Esophagus muscularis mucosa (tissue), 4 donors: Measurements from ENCODE around the gene NUP133. TPM values are rescaled to one million over a fixed set of nuclear protein-coding genes. Genes with fewer than 3 reads are reported as not detected.

ENCODE experiments used
- DNase-seq: peaks from one replicate; pipeline ENCODE4 v3.0.0-alpha.2; 2017; ENCODE audit errors: extremely low spot score
- H3K27ac ChIP-seq, 4 donors: fragments of 200-600 bp; sonication (generic); replicated peaks in 1 of 4; 1 replicate in 3 of 4; 2 replicates in 1 of 4; pipeline ENCODE4 v1.5.1; 2016 to 2019; ENCODE audit warnings: mild to moderate bottlenecking in 1 of 4
- H3K27me3 ChIP-seq, 4 donors: fragments of 200-600 bp; sonication (generic); one replicate each; pipeline versions ENCODE4 v1.5.1 to v1.6.0; 2016 to 2019
- H3K36me3 ChIP-seq, 4 donors: fragments of 200-600 bp; sonication (generic); one replicate each; pipeline ENCODE4 v1.5.1; 2016 to 2019
- H3K4me1 ChIP-seq, 4 donors: fragments of 200-600 bp; sonication (generic); one replicate each; pipeline ENCODE4 v1.5.1; 2016 to 2019
- H3K4me3 ChIP-seq, 4 donors: fragments of 200-600 bp; sonication (generic); 1 replicate in 2 of 4; 2 replicates in 2 of 4; pipeline ENCODE4 v1.5.1; 2016 to 2019; ENCODE audit warnings: mild to moderate bottlenecking in 4 of 4, moderate library complexity in 1 of 4
- H3K9me3 ChIP-seq, 4 donors: fragments of 200-600 bp; sonication (generic); 1 replicate in 3 of 4; 2 replicates in 1 of 4; pipeline ENCODE4 v1.5.1; 2016 to 2019
- EP300 ChIP-seq: sonication (generic); formaldehyde crosslinking; IDR thresholded peaks from one replicate; pipeline ENCODE4 v1.6.1; 2017; ENCODE audit warnings: antibody characterized with exemption
- POLR2A ChIP-seq: fragments of 450-650 bp; IDR thresholded peaks from one replicate; pipeline ENCODE4 v1.6.1; 2017; ENCODE audit warnings: antibody characterized with exemption, moderate library complexity, mild to moderate bottlenecking, low read depth
- POLR2AphosphoS5 ChIP-seq, 2 donors: sonication (generic); formaldehyde crosslinking; IDR thresholded peaks; one replicate each; pipeline ENCODE4 v1.6.1; 2017; ENCODE audit warnings: antibody characterized with exemption in 2 of 2
- WGBS: methylation state at CpG from one replicate; pipeline ENCODE4 v1.1.5; 2018; 5-methylcytosine and 5-hydroxymethylcytosine counted together
- intact Hi-C: fragments of 100-400 bp; cut with DNase I; formaldehyde crosslinking; loops from one replicate; pipeline ENCODE4 v1.15.1; 2023
- total RNA-seq, 4 donors: library from RNA; depleted of rRNA; stranded (reverse); fragments of >200 nt; gene quantifications; one replicate each; pipeline versions ENCODE4 v1.1.0 to v1.2.1, GENCODE V29; 2016
- TF ChIP-seq, protein P1 (sequence below), 3 experiments: fragments of 200-600 bp in 2 of 3; fragments of 450-650 bp in 1 of 3; sonication (generic) in 2 of 3; IDR thresholded peaks; one replicate each; pipeline ENCODE4 v1.5.1; 2017 to 2019; ENCODE audit warnings: antibody characterized with exemption in 3 of 3, mild to moderate bottlenecking in 2 of 3, moderate library complexity in 1 of 3

The NUP133 gene
- total RNA-seq, 4 donors from 2014 or later = 23.1 to 37.0 (median 24.3) TPM

DNA sequence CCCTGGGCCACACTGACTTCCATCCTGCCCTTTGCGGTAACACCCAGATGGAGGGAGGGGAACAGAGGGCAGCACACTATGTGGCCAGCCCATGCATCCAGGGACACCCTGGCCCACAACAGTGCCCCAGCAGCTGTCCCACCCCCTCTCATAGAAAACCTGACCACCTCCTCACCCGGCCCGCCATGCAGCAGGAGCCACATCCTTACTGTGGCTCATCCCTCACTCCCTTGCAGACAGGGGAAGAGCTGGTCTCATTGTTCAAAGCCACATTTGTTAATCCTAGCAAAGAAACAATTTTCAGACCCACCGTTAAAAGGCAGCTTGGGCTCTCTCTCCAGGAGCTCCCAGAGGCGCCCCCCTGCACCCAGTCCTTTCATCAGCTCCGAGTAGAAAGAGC, 23.2 kb upstream of the NUP133 start:
- intact Hi-C loops = no loop called here
- Histone ChIP-seq H3K36me3 (peaks cover 46 to 85% (median 79%) of the 10 kb centered on the region in 4 donors), H3K4me1 (peaks cover 0 to 5% (median 0%) of the 10 kb centered on the region in 4 donors), H3K9me3 (no peaks in the 10 kb centered on the region), H3K4me3 (no peak overlapping the region), H3K27me3 (no peaks in the 10 kb centered on the region), H3K27ac (no peak overlapping the region)
- TF ChIP-seq POLR2A (no peak), POLR2AphosphoS5 (IDR thresholded peaks at IDR 0.05) (no peak), EP300 (no peak)
- TF ChIP-seq, protein P1, sequence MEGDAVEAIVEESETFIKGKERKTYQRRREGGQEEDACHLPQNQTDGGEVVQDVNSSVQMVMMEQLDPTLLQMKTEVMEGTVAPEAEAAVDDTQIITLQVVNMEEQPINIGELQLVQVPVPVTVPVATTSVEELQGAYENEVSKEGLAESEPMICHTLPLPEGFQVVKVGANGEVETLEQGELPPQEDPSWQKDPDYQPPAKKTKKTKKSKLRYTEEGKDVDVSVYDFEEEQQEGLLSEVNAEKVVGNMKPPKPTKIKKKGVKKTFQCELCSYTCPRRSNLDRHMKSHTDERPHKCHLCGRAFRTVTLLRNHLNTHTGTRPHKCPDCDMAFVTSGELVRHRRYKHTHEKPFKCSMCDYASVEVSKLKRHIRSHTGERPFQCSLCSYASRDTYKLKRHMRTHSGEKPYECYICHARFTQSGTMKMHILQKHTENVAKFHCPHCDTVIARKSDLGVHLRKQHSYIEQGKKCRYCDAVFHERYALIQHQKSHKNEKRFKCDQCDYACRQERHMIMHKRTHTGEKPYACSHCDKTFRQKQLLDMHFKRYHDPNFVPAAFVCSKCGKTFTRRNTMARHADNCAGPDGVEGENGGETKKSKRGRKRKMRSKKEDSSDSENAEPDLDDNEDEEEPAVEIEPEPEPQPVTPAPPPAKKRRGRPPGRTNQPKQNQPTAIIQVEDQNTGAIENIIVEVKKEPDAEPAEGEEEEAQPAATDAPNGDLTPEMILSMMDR (IDR thresholded peaks at IDR 0.05) = no peak
- WGBS = 90% methylated on average over 6 of the region's 6 CpGs
- DNase-seq = peak; percentile 79

DNA sequence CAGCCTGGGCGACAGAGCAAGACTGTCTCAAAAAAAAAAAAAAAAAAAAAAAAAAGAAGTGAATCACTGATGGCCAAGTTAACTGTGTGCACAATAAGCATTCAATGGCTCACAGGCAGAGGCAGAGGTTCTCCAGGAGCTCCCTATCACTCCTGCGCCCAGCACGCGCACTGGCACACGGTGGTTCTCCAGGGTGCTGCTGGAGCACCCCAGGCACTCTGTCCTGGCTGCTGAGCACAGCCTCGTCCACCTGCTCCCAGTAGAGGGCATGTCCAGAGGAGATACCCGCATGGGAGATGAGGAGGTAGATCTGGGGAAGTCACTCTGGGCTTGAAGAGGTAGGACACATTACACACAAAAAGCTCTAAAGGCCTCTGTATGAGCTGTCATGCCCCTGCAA, 21.5 kb upstream of the NUP133 start:
- Histone ChIP-seq H3K4me1 (no peaks in the 10 kb centered on the region), H3K27me3 (no peaks in the 10 kb centered on the region), H3K9me3 (no peaks in the 10 kb centered on the region), H3K36me3 (peaks cover 45 to 91% (median 83%) of the 10 kb centered on the region in 4 donors), H3K27ac (no peak overlapping the region), H3K4me3 (no peak overlapping the region)
- peak; percentile 57 for DNase-seq
- TF ChIP-seq POLR2A = no peak
- no peak for TF ChIP-seq POLR2AphosphoS5 (IDR thresholded peaks at IDR 0.05)
- TF ChIP-seq, protein P1 (IDR thresholded peaks at IDR 0.05) = no peak
- no peak for TF ChIP-seq EP300
- WGBS = 94% methylated on average over 7 of the region's 7 CpGs
- intact Hi-C loops = no loop called here

DNA sequence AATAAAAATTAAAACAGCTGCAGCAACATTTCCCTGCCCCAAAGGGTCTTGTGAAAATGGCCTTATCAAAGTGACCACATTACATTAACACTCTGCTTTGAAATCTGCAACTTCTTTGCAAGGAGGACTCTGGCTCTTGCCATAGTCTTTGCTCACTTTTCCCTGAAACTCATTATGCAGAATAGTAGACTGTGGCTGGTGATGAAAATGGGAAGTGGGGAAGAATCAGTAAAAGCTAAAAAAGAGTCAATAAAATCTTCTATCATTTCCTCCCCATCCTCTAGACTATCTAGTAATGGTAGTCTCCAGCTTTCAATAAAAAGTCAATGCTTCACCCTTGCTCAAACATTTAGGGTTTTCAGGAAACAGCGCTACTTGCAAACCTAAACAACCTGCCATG, 18.6 kb upstream of the NUP133 start:
- H3K4me3 ChIP-seq = no peak overlapping the region
- no peaks in the 10 kb centered on the region for H3K9me3 ChIP-seq
- TF ChIP-seq EP300 = no peak
- TF ChIP-seq POLR2A = no peak
- TF ChIP-seq, protein P1 (IDR thresholded peaks at IDR 0.05) = no peak
- TF ChIP-seq POLR2AphosphoS5 (IDR thresholded peaks at IDR 0.05) = no peak
- no peaks in the 10 kb centered on the region for H3K27me3 ChIP-seq
- 100% methylated on average over 1 of the region's 1 CpG for WGBS
- H3K4me1 ChIP-seq = peaks cover 0 to 12% (median 12%) of the 10 kb centered on the region in 4 donors
- H3K27ac ChIP-seq = no peak overlapping the region
- DNase-seq = no peak
- intact Hi-C loops = no loop called here
- peaks cover 41 to 97% (median 87%) of the 10 kb centered on the region in 4 donors for H3K36me3 ChIP-seq

DNA sequence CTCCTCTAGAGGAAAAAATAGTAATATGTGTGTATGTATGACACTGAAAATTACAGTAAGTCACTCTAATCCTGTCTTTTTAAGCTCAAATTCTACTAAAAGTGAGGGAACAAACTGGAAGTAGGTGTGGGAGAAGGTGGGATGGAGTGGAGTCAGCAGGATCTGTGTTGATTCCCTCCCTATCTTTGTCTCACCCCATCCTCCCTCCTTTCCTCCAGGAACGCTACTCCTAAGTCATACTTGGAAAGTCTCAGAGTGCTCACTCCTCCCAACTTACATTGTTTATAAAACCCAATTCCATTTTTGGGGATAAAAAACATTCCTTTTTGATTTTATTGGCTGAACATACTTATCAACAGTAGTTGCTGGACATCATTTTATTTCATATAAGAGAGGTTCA, 14.9 kb upstream of the NUP133 start:
- no peak for DNase-seq
- Histone ChIP-seq H3K4me1 (peaks cover 0 to 12% (median 12%) of the 10 kb centered on the region in 4 donors), H3K36me3 (peaks cover 37 to 96% (median 78%) of the 10 kb centered on the region in 4 donors), H3K9me3 (no peaks in the 10 kb centered on the region), H3K4me3 (no peak overlapping the region), H3K27ac (peak overlapping the region; percentile 7 to 54 (median 22)), H3K27me3 (no peaks in the 10 kb centered on the region)
- TF ChIP-seq POLR2AphosphoS5 (IDR thresholded peaks at IDR 0.05) (no peak), POLR2A (no peak), EP300 (no peak)
- TF ChIP-seq, protein P1 (IDR thresholded peaks at IDR 0.05) = no peak
- WGBS = 48% methylated on average over 1 of the region's 1 CpG
- intact Hi-C loops = no loop called here
